GM06990 (cell line): ENCODE data around the gene OR5W2.

ENCODE experiments used
- DNase-seq: peaks from one replicate; pipeline ENCODE4 v3.0.0-alpha.2; 2011; ENCODE audit not compliant: insufficient read length; ENCODE audit errors: extremely low read depth
- H3K27me3 ChIP-seq: replicated peaks from 2 replicates; pipeline ENCODE4 v1.6.0; 2011; ENCODE audit warnings: low read length; ENCODE audit not compliant: control insufficient read depth, insufficient read depth
- H3K36me3 ChIP-seq: 2 replicates; pipeline ENCODE4 v1.5.1; 2011; ENCODE audit warnings: low read length; ENCODE audit not compliant: control insufficient read depth, insufficient read depth
- H3K4me3 ChIP-seq: replicated peaks from 2 replicates; pipeline ENCODE4 v1.5.1; 2011; ENCODE audit warnings: low read depth, mild to moderate bottlenecking, control low read depth, low read length
- CTCF ChIP-seq: IDR thresholded peaks from 2 replicates; pipeline ENCODE4 v1.5.1; 2011; ENCODE audit warnings: low read length, control low read depth, mild to moderate bottlenecking, inconsistent platforms; ENCODE audit not compliant: insufficient read depth, poor library complexity, severe bottlenecking

The OR5W2 gene

GRCh38 chr11:55914482-55914881 is at the start of gene OR5W2:
Gene OR5W2, minus strand, starts transcription at chr11:55914582. Its CDS starts 0 bp downstream, at chr11:55914582.
- no peak for TF ChIP-seq CTCF
- DNase-seq = no peak
- Histone ChIP-seq H3K4me3 (no peak within 1 kb of the TSS), H3K36me3 (no peaks in the 10 kb centered on the region), H3K27me3 (no peaks in the 10 kb centered on the region)

- no peak for TF ChIP-seq CTCF
- no peaks in the 10 kb centered on the region for H3K36me3 ChIP-seq
- DNase-seq = no peak
- H3K4me3 ChIP-seq = no peak overlapping the region
- no peaks in the 10 kb centered on the region for H3K27me3 ChIP-seq
Measured at GRCh38 chr11:55956521-55956920, 42.1 kb upstream of the OR5W2 start.

GRCh38 chr11:55949330-55949729 is 34.9 kb upstream of the OR5W2 start:
- no peak for DNase-seq
- H3K27me3 ChIP-seq = no peaks in the 10 kb centered on the region
- H3K36me3 ChIP-seq = no peaks in the 10 kb centered on the region
- no peak overlapping the region for H3K4me3 ChIP-seq
- no peak for TF ChIP-seq CTCF

- Histone ChIP-seq H3K36me3 (no peaks in the 10 kb centered on the region), H3K4me3 (no peak overlapping the region), H3K27me3 (no peaks in the 10 kb centered on the region)
- no peak for DNase-seq
- TF ChIP-seq CTCF = peak; percentile 51
Measured at GRCh38 chr11:55942785-55943392, 28.5 kb upstream of the OR5W2 start.

- DNase-seq = no peak
- no peaks in the 10 kb centered on the region for H3K36me3 ChIP-seq
- H3K27me3 ChIP-seq = no peaks in the 10 kb centered on the region
- TF ChIP-seq CTCF = no peak
- no peak within 1 kb of the TSS for H3K4me3 ChIP-seq
Measured at GRCh38 chr11:55936300-55936699, 21.9 kb upstream of the OR5W2 start, which contains the start of gene OR5I1. Gene OR5I1, minus strand, starts transcription at chr11:55936400. Its CDS starts 0 bp downstream, at chr11:55936400.

GRCh38 chr11:55920537-55920936 is 6.2 kb upstream of the OR5W2 start:
- Histone ChIP-seq H3K36me3 (no peaks in the 10 kb centered on the region), H3K4me3 (no peak overlapping the region), H3K27me3 (no peaks in the 10 kb centered on the region)
- DNase-seq = no peak
- TF ChIP-seq CTCF = no peak
